Panc1 (cell line): Measurements from ENCODE around the gene FAM222B. TPM values are rescaled to one million over a fixed set of nuclear protein-coding genes. Genes with fewer than 3 reads are reported as not detected.

Experiments used
- ATAC-seq: fragments of 200-7000 bp; cut with Tn5 transposase; 2 replicates; pipeline ENCODE4 v1.9.1; 2020; ENCODE audit warnings: mild to moderate bottlenecking, moderate library complexity
- BruUV-seq: library from RNA; stranded (reverse); fragments of 400-500 nt; replicated peaks from 2 replicates; lab custom pipeline; 2021; lab: Mats Ljungman, UMichigan
- CTCF ChIA-PET: fragments of 300-600 bp; sonication (Branson Sonifier 250); formaldehyde crosslinking; loops from one replicate; lab custom pipeline; 2022; ENCODE audit warnings: antibody characterized with exemption; lab: Charles Lee
- POLR2A ChIA-PET: fragments of 300-600 bp; sonication (Branson Sonifier 250); formaldehyde crosslinking; loops from one replicate; lab custom pipeline; 2022; ENCODE audit warnings: antibody characterized with exemption; lab: Charles Lee
- DNase-seq: peaks from one replicate; pipeline ENCODE4 v3.0.0-alpha.2; 2010; ENCODE audit warnings: low read depth, low spot score
- H3K27ac ChIP-seq: 2 replicates; pipeline ENCODE4 v1.5.1; 2011; ENCODE audit warnings: mild to moderate bottlenecking, low read length, inconsistent platforms
- H3K27me3 ChIP-seq: fragments of 200-500 bp; sonication (Bioruptor generic); 2 replicates; pipeline ENCODE4 v1.6.0; 2014; ENCODE audit warnings: low read length, inconsistent platforms; ENCODE audit not compliant: control insufficient read depth, insufficient read depth
- H3K36me3 ChIP-seq: fragments of 200-500 bp; sonication (Bioruptor generic); 2 replicates; pipeline ENCODE4 v1.5.1; 2014; ENCODE audit warnings: inconsistent platforms, mild to moderate bottlenecking, low read length, moderate library complexity; ENCODE audit not compliant: control insufficient read depth, insufficient read depth
- H3K4me1 ChIP-seq: 2 replicates; pipeline ENCODE4 v1.5.1; 2011; ENCODE audit warnings: inconsistent platforms, mild to moderate bottlenecking, low read length, moderate library complexity; ENCODE audit not compliant: control insufficient read depth, insufficient read depth
- H3K4me3 ChIP-seq, 2 experiments: 2 replicates each; pipeline ENCODE4 v1.5.1; 2011 to 2012; ENCODE audit warnings: low read depth in 2 of 2, low read length in 2 of 2, mild to moderate bottlenecking in 2 of 2, inconsistent platforms in 1 of 2, moderate library complexity in 1 of 2
- H3K9me3 ChIP-seq: fragments of 200-500 bp; sonication (Bioruptor generic); 2 replicates; pipeline ENCODE4 v1.5.1; 2014; ENCODE audit warnings: low read depth, mild to moderate bottlenecking, inconsistent platforms, low read length, moderate library complexity; ENCODE audit not compliant: control insufficient read depth, insufficient read depth
- CTCF ChIP-seq: fragments of 450-650 bp; IDR thresholded peaks from 2 replicates; pipeline ENCODE4 v1.5.1; 2017; ENCODE audit warnings: mild to moderate bottlenecking
- POLR2AphosphoS5 ChIP-seq: IDR thresholded peaks from 2 replicates; pipeline ENCODE4 v1.6.1; 2012; ENCODE audit warnings: mild to moderate bottlenecking, low read depth, low read length, moderate library complexity
- REST ChIP-seq, 2 experiments: IDR thresholded peaks; 2 replicates each; pipeline ENCODE4 v1.6.1; 2011 to 2012; ENCODE audit warnings: low read depth in 2 of 2, control low read depth in 1 of 2, low read length in 1 of 2, mild to moderate bottlenecking in 1 of 2, moderate library complexity in 1 of 2; ENCODE audit not compliant: insufficient read depth in 1 of 2
- SIN3A ChIP-seq: IDR thresholded peaks from 2 replicates; pipeline ENCODE4 v1.6.1; 2012; ENCODE audit warnings: low read depth, mild to moderate bottlenecking, low read length, moderate library complexity, borderline replicate concordance; ENCODE audit not compliant: insufficient read depth
- TCF7L2 ChIP-seq: IDR thresholded peaks from 2 replicates; pipeline ENCODE4 v1.6.1; 2011; ENCODE audit warnings: mild to moderate bottlenecking, low read depth, low read length, inconsistent platforms
- in situ Hi-C: cut with HindIII; loops from 2 replicates; pipeline ENCODE4 v1.10.0; 2016; ENCODE audit warnings: low sequenced_read_pairs, low pct_unique_long_range_greater_than_20kb
- intact Hi-C: fragments of 100-400 bp; cut with micrococcal nuclease; formaldehyde crosslinking; loops from one replicate; pipeline ENCODE4 v1.10.0; 2022; ENCODE audit not compliant: unreplicated experiment
- total RNA-seq: library from RNA; stranded (reverse); gene quantifications from one replicate; pipeline ENCODE4 v1.2.1, GENCODE V29; 2021; ENCODE audit not compliant: unreplicated experiment

FAM222B gene
- total RNA-seq, 1 experiment from 2014 or later: 38.5 TPM

- ChIA-PET POLR2A (interaction anchor here (0.6 to 2.5 kb wide), 3 partner anchors 8 to 16 kb away, joined by 3 to 39 read pairs (median 7); partner anchors contain the start of gene RPL23A), CTCF (no interaction called here)
- intact Hi-C loops: no loop called here
- in situ Hi-C loops: no loop called here
- TF ChIP-seq POLR2AphosphoS5 (no peak), CTCF (no peak), SIN3A (no peak), REST (IDR thresholded peaks at IDR 0.05; ENCODE audit: insufficient read depth in 1 of 2, low read depth in 2 of 2, low read length in 1 of 2) (no peak), TCF7L2 (no peak)
- peaks cover 29% of the 10 kb centered on the region for H3K4me1 ChIP-seq
- H3K27me3 ChIP-seq: no peaks in the 10 kb centered on the region
- H3K36me3 ChIP-seq: peaks cover 5% of the 10 kb centered on the region
- no TSS peak for BruUV-seq
- no peaks in the 10 kb centered on the region for H3K9me3 ChIP-seq
- ATAC-seq (peak; percentile 22), DNase-seq (no peak)
- peak overlapping the region; percentile 55 to 69 for H3K4me3 ChIP-seq
- H3K27ac ChIP-seq: peak overlapping the region; percentile 92
Observed at GRCh38 chr17:28712032-28712704, 130.4 kb downstream of the FAM222B start.

- no TSS peak for BruUV-seq
- H3K9me3 ChIP-seq: no peaks in the 10 kb centered on the region
- TF ChIP-seq CTCF (no peak), POLR2AphosphoS5 (no peak), SIN3A (no peak), TCF7L2 (no peak; the same call in 1 of the 2 replicates), REST (IDR thresholded peaks at IDR 0.05; ENCODE audit: insufficient read depth in 1 of 2, low read depth in 2 of 2, low read length in 1 of 2) (no peak)
- peak within 1 kb of the TSS; percentile 55 to 69 for H3K4me3 ChIP-seq
- CTCF ChIA-PET: interaction anchor here (1.6 kb wide), 1 partner anchor 15 kb away, joined by 8 read pairs; the partner anchor contains the start of gene TLCD1
- in situ Hi-C loops: no loop called here
- H3K27ac ChIP-seq: peak within 1 kb of the TSS; percentile 96
- POLR2A ChIA-PET: interaction anchor here (0.6 to 2.5 kb wide), 5 partner anchors 8 to 233 kb away, joined by 3 to 39 read pairs (median 6); partner anchors contain the start of gene RPL23A
- H3K27me3 ChIP-seq: no peaks in the 10 kb centered on the region
- intact Hi-C loops: no loop called here
- ATAC-seq: peak; percentile 60
- H3K4me1 ChIP-seq: peaks cover 29% of the 10 kb centered on the region
- H3K36me3 ChIP-seq: peaks cover 5% of the 10 kb centered on the region
- DNase-seq: no peak
Observed at GRCh38 chr17:28711723-28712031, 130.9 kb downstream of the FAM222B start, which contains the start of gene PROCA1. PROCA1 (minus strand) TSS chr17:28711888; CDS start chr17:28711660, 228 bp downstream.
